Stimulated activated CD8-positive, alpha-beta memory T cell treated with anti-CD3 and anti-CD28 coated beads, Interleukin-4, amount 100 ng/mL, for 48 hours (primary cell): ENCODE measurements around the gene PKNOX2.
A peak's percentile ranks its signal among the peaks of the same experiment; 100 is the strongest.

ENCODE experiments used
- DNase-seq: peaks from one replicate; pipeline ENCODE4 v3.0.0-alpha.2; 2020

The PKNOX2 gene

DNA sequence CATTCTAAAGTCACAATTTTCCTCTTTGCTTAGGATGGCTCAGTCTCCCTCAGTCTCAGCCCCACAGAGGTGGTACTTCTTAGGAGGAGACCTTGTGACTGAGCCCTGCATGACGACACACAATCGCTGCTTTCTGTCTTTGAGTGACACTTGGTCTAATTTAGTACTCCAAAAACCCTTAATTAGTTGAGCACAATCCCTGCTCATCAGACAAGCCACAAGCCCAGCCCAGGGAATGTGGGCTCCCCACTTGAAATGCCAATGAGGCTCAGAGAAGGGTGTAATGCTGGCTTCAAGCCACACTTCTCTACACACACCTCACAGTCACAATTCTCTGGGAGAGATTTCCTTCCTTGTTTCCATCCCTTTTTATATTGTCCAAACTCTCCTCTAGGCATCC, 229.7 kb downstream of the PKNOX2 start:
- DNase-seq = no peak

DNA sequence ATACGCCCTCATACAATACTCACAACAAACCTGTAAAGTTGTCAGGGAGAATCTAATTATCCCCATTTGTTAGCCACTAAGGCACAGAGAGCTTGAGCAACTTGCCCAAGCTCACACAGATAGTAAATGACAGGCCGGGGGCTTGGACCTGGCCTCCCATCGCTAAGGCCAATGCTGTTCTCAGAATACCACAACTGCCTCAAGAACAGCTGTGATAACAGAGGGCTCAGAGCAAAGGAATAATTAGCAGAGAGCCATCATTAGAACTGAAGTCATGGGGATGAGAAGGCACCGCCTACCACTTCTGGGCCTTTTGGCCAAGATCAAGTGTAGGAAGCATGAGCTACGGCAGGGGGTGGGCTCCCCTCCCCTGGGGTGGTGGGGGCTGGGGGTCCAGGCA, 232.9 kb downstream of the PKNOX2 start:
- DNase-seq = no peak

DNA sequence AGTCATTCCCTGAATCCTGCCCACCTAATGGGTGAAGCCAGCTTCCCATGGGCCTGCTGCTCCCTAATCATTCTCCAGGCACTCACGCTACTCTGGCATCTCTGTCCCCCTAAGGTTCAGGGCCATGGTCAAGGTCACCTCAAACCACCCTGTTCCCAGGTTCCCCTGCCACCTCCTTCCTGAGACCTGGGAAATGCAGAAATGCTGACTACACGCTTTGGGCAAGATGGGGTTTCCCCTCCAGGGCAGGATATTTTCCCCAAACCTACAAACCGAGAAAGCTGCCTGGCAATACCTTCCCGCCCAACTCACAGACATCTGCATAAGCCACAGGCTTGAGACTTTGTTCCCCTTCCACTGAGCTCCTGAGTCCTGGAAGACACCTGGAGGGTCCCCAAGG, 233.9 kb downstream of the PKNOX2 start:
- no peak for DNase-seq

DNA sequence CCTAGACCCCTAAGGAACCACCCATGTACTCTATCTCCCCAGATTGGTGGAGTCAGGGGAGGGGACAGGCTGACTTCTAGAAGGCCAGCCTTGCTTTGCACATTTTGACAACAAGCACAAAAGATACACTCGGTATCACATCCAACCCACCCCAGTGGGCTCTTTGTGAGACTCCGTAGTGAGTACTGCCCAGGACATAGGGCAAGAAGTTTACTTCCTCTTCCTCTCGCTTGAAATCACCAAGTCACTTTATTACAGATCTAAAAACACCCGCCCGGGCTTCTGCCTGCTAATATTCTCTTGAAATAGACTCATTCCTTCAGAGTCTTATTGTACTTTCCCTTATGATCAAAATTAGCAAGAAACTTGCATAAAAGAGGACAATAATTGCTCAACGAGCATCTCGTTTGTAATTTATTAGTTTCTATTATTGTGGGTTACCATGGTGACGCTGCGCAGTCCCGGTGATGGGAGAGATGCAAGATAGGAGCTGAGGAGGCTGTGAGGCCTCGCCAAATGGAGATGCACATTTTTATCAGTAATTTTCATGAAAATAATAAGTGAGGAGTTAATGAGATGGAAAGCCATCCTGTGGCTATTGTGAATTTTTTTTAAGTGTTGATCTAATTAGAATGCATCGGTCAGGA, 234.6 kb downstream of the PKNOX2 start:
- DNase-seq = no peak

DNA sequence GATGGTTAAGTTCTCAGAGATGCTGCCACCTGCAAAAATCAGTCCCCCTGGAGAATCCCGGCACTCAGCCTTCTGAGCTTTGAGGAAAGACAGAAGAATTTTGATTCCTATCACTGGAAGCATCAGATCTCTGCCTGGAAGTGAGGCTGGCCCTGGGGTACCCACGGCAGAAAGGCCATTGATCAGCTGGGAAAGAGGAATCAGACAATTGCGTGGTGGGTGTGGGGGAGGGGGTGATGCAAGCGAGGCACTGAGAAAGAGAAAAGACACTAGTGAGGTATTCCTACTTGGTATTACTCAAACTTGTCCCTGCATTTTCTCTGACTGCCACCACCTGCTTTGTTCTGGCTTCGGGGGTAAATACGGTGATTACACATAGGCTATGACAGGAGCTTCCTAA, 235.4 kb downstream of the PKNOX2 start:
- DNase-seq = no peak

DNA sequence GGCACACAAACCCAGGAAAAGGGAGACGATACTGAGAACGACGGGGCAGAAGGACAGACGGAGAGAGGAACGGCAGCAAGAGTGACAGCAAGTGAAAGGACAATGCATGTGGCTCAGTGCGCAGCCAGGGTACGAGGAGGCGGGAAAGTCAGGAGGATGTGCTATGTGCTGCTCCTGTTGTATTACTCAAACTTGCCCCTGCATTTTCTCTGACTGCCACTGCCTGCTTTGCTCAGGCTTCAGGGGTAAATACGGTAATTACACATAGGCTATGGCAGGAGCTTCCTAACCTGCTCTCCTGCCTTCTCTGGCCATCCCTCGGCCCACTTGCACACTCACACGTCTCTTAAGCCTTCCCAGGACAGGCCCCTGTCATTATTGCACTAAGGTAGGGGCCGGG, 236.7 kb downstream of the PKNOX2 start:
- no peak for DNase-seq

DNA sequence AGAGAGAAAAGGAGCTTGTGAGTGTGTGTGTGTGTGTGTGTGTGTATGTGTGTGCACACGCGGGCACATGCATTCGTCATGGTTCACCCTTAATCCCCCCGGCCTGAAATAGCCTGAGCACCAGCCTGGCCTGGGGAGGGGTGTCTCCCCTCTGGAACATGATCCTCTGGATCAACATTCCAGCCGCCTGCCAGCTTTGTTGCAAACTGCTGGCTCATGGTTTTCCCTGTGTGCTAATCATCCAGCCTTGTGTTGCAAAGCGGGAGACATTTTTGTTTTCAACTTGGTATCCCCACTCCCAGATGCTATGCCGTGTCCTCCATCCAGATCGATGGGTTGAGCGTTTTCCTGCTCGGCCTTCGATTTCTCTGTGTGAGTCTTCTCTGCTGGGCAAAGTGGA, 237.2 kb downstream of the PKNOX2 start:
- DNase-seq = no peak

DNA sequence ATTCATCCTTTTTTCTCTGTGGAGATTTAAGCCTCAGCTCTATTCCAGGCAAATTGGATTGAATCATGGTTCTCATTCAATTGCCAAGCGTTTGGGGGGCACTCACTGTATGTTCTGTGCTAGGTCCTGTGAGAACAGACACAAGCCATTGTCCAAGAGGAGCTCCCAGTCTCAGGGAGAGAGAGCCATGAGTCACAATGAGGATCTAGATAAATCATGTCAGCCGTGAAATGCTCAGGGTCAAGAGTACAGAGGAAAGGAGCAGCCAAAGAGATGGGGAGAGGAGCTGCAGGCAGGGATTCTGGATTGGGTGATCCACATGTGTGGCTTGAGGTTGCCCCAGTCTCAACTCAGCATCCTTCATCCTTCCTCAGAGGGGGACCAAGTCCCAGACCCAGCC, 237.9 kb downstream of the PKNOX2 start:
- DNase-seq = no peak

DNA sequence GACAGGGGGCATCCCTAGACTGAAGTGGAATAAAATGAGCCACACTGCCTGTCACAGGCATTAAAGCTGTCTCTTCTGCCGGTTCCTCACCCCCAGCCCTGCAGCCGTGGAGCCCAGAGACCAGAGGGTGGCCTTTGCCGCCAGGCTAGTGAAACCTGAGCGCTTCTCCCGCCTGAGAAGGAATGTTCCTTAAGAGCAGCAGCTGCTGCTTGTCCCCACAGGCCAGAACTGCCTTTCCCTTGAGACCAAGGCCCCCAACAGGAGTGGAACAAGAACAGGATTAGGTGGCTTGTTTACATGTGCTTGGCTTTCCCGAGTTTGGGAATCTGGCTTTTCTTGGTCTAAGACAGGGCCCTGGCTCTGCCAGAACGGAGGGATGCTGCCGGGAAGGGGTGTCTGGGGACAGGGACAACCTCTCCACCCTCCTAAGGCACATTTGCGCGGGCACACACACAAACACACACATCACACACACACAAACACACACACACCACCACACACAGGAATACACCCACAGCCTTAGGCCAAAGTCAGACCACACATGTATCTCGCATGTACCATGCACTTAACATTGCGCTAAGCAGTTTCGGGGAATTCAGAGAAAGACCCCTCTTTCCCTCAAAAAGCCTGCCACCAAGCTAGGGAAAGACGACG, 239.7 kb downstream of the PKNOX2 start:
- DNase-seq = no peak

DNA sequence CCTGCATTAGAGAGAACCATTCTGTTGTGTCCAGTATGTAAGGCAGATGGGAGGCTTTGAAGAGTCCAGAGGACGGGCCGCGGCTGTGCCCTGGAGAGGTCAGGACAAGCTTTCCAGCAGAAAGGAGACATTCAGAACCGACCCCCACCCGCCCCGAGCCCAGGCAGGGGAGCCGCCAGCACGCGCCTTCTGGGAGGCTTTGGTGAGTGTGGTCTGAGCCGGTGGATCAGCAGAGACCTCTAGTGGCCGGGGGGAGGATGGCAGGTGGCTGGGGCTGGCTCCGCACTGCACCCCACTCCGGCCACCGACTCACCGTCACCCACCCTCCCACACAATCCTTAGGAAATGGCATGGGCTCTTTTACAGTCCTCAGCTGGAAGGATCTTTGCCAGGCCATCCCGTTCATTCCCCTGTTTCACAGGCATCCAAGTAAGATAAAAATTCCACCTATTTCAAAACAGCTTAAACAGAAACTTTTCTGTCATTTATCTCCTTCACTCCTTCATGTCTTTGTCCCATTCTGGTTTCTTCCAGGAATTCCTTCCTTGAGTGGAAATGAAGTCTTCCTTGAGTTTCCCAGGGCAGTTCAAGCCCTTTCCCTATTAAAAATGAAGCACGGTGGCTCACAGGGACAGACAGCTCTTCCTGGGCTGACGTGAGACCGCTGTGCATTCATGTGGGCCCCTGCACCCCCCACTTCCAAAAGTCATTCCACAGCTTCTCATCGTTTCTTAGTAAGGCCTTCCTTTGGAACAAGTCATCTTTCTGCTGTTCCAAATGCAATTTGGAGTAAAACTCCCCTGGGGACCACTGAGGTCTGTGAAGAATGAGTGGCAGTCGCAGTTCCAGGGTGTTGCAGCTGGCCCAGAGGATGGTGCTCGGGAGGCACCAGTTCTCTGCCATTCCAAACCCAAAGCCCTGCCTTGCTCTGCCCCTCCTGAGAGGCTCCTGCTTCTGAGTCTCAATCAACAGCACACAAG, 240.6 kb downstream of the PKNOX2 start:
- peak; percentile 87 for DNase-seq

DNA sequence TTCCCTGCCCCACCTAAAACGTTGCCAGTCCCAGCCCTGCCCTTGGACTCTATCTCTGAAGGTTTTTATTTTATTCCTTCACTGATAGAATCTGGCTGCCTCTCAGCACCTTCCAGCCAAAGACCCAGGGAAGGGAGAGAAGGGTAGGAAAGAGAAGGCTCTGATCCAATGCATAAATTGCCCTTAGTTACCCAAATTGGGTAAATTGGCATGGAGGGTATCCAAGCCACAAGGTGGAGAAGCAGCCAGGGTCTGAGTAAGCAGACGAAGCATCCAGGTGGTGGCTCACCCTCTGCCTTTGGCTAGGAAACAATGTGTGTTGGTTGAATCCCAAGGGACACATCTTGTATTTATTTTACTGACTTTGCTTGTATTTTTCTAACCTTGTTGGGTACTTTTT, 242.5 kb downstream of the PKNOX2 start:
- no peak for DNase-seq

DNA sequence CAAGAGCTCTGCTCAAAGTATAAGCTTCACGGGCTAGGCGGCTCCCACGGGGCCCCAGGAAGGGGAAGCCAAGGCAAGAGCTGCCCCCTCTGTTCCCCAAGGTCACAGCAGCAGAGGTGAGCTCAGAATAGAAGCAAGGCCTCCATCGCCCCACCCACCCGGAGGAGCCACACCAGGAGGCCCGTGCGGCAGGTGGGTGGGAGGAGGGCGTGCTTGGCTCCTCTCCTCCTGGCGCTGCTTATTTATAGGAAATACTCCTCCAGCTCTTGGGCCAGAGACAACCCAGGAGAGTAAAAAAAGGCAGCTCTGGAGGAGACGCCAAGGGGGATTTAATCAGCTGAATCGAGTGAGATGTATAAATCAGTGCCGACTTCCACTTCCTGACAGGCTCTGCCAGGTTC, 243.8 kb downstream of the PKNOX2 start:
- DNase-seq = no peak

DNA sequence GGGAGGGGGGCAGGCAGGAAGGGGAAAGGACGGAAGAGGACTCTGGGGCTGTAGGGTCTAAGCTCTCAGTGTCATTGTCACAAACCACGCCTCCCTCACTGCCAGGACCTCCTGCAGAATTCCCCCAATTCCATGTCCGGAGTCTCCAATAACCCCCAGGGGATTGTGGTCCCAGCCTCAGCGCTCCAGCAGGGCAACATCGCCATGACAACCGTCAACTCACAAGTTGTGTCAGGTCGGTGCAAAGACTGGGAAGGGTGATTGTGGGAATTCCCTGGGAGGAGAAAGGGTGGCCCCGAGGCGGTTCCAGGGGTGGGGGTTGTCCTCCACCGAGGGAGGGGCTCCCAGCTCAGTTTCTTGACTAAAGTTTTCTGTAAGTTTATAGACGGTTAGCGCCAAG, 245.5 kb downstream of the PKNOX2 start:
- no peak for DNase-seq

DNA sequence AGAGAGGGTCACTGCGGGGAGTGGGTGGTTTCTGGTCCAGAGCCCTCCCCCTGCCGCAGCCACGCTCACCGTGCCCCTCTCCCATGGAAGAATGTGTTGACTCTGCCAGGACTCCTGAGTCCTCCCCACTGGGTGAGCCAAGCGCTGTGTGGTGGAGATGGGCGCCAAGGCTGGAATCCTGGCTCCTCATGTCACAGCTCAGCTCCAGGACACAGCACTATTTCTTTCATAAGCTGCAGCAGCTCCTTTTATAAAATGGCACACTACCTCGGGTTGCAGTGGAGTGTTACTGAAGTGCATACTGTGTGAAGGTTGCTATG, 247.6 kb downstream of the PKNOX2 start:
- no peak for DNase-seq

DNA sequence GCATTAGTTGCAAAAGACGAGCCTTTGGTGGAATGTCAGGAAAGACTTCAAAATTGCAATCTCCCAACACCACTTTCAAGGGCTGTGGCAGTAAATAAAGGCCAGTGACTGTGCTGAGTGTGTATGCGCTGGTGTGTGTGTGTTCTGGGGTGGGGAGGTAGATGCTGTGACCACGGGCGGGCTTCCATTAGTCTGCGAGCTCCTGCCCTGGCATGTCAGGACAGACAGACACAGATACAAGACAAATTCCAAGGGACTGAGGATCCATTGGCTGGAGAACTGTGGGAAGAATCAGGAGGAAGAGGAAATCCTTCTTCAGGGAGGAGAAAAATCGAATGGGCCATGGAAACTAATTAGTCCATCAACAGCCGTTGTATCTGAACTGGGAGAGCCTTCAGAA, 248.0 kb downstream of the PKNOX2 start:
- DNase-seq = no peak

DNA sequence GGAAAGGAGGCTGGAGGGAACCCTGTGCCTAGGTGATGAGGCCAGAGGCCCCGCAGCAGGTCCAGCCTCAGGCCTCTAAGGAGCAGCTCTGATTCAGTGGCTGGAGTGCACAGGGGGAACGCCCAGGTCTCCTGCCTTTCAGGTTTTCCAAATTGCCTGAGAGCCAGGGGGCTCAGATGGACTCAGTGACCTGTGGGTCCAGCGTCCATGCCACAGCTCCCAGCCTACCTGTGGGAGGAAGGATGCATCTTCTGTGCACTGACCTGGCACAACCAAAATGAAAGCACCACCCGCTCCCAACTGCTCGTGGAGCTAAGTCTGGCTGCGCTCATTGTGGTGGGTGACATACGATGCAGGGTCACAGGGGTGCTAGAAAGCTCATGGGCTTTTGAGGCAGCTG, 248.7 kb downstream of the PKNOX2 start:
- DNase-seq = no peak

DNA sequence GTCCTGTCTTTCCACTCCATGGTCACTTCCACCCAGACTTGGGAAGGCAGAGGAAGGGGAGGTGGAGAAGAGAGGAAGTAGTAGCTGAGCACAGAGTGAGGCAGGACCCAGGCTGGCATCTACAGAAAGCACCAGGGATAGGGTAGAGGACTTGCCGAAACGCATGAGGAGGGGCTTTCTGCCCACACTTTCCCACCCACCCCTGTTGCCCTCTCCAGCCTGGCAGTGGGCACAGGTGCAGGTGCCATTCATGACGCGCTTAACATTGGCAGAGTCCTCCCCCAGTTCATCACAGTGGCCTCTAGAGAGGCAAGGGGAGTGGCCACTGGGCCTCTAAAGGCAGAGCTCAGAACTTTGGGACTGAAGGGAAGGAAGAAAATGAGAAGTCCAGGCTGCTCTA, 249.6 kb downstream of the PKNOX2 start:
- no peak for DNase-seq

DNA sequence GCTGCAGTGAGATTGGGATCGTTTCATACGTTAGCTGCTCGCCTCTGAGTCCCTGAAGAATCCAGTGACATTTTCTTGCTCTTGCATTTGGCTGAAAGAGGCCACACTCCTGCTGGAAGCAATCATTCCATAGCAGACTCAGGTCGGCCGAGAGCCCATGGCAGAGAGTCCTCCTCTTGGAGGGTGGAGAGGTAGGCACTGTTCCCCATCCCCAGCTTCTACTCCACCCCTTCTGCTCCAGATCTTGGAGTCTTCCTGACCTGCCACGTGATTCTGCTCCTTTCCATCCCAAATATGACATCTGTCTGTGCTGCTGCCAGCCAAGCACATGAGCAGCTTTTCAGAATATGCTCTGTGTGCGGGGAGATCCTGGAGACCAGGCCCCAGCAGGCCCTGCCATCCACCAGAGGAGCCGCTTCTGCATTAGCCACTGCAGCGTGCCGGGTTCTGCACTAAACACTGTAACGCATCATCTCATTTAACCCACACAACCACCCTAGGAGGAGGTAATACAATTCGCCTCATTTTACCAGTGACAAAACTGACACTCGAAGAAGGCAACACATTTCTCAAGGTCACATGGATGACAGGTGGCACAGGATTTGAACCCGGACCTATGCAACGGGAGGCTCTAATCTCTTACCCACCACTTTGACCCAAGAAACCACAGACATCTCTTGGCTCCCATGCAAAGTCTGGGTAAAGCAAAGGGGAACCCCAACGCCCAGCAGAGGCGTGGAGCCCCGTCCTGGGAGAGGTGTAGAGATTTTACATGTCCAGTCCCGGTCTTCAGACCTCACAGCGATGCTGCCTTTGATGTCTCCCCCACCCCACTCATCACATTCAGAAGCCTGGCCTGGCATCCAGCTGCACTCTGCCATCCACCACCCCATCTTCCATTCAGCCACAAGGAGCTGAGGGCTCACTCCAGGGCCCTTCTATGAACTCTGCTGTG, 252.7 kb downstream of the PKNOX2 start:
- no peak for DNase-seq

DNA sequence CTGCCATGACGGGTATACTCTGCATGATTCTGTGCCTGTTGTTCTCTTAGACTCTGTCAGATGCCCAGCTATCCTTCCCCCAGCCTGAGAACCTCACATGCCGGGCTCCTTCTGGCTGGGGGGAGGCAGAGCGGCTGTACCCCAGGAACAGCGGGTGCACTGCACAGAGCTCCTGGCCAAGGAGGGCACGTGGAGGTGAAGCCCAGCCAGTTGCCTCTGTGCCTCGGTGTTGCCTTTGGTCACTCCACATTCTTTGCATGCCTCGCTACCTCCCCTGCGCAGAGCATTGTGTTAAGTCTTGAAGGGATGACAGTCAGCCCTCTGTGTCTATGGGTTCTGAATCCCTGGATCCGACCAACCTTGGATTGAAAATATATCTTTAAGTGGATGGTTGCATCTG, 253.8 kb downstream of the PKNOX2 start:
- no peak for DNase-seq

DNA sequence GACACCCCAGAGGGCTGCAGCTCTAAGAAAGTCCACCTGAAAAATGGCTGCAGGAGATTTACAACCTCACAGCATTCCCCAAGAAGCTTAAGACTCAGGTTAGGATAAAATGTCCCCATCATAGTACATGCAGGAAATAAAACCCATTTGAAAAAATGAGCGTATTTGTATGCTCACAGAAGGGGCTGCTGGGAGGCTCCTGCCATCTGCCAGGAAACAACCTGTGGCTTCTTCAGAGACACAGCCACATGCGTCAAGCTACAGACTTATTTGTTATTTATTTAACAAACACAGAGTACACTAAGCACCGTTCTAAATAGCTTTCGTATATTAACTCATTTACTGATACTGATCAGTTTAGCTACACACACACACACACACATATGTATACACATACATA, 258.1 kb downstream of the PKNOX2 start:
- no peak for DNase-seq

DNA sequence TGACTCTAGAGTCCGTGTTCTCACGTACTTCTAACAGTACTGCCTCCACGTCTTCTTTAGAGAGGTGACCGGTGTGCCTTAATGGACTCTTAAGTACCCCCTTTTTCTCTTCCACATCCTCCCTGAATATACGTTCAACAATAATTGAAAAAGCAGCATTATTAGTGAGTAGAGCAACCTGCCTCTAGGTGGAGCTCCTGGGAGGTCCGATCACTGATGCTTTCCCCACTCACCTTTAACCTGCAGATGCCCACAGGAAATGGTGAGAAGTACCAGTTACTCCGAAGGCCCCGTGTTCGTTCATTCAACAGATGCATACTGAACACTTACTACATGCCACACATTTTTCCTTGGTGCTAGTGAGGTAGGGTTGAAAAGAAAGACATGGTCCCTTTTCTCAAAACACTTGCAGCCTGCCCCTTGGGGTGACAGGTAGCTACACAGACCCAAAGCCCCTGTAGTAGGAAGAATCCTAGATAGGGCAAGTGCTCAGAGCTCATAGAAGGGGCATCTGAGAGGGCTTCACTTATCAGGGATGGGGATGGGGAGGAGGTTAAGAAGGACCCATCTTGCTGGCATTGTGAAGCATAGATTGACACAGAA, 258.8 kb downstream of the PKNOX2 start:
- DNase-seq = no peak

DNA sequence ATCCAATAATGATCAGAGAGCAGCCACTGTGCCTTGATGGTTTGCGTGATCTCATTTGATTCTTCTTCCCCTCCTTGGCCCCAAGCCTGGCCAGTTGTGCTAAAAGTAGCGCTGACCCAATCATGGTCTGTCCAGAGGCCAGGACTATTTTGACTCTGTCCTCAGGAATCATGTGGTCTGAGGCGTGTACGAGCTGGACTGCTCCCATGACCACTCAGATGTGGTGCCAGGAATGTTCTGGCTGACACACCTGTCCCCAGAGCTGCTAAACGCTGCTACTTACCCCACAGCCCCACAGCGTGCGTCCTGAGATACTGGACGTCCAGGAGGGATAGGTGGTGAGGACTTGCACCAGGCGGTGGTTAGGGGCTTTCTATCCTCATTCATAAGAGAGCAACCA, 261.1 kb downstream of the PKNOX2 start:
- DNase-seq = no peak
